Stimulated activated CD8-positive, alpha-beta memory T cell treated with anti-CD3 and anti-CD28 coated beads, Interleukin-4, amount 100 ng/mL, for 4 hours (primary cell): ENCODE data around the gene DISC1.
"Not testable (repeated sequence)": the region's sequence is repeated elsewhere in the genome, so short reads cannot be mapped to it uniquely, and the experiment has no call there.

ENCODE experiments used
- DNase-seq, 2 donors: peaks; one replicate each; pipeline ENCODE4 v3.0.0-alpha.2; 2020; ENCODE audit warnings: low read depth in 2 of 2, low spot score in 1 of 2

Gene DISC1

GRCh38 chr1:231948102-231948501, 321.5 kb downstream of the DISC1 start:
- DNase-seq, result not testable (repeated sequence)

GRCh38 chr1:231949277-231950091, 322.9 kb downstream of the DISC1 start:
- no peak for DNase-seq

- no peak for DNase-seq
Measured at GRCh38 chr1:231950331-231951128, 323.9 kb downstream of the DISC1 start.

GRCh38 chr1:231951374-231951773, 324.8 kb downstream of the DISC1 start:
- no peak for DNase-seq

GRCh38 chr1:231952154-231952553, 325.6 kb downstream of the DISC1 start:
- no peak for DNase-seq

GRCh38 chr1:231953660-231954059, 327.1 kb downstream of the DISC1 start:
- no peak for DNase-seq

- DNase-seq, result no peak
Measured at GRCh38 chr1:231954751-231955150, 328.2 kb downstream of the DISC1 start.

- DNase-seq, result no peak
Measured at GRCh38 chr1:231957359-231957758, 330.8 kb downstream of the DISC1 start.

GRCh38 chr1:231958448-231958847, 331.9 kb downstream of the DISC1 start:
- DNase-seq, result no peak

- no peak for DNase-seq
Measured at GRCh38 chr1:231959225-231959884, 332.8 kb downstream of the DISC1 start.

GRCh38 chr1:231961801-231962200, 335.2 kb downstream of the DISC1 start:
- not testable (repeated sequence) for DNase-seq

- DNase-seq, result no peak
Measured at GRCh38 chr1:231962636-231963035, 336.0 kb downstream of the DISC1 start.

- DNase-seq, result no peak
Measured at GRCh38 chr1:231964241-231964640, 337.7 kb downstream of the DISC1 start.

GRCh38 chr1:231964961-231965360, 338.4 kb downstream of the DISC1 start:
- DNase-seq, result no peak

- no peak for DNase-seq
Measured at GRCh38 chr1:231965615-231966014, 339.0 kb downstream of the DISC1 start.

GRCh38 chr1:231966983-231967382, 340.4 kb downstream of the DISC1 start:
- no peak for DNase-seq

GRCh38 chr1:231969076-231969475, 342.5 kb downstream of the DISC1 start:
- DNase-seq, result no peak

GRCh38 chr1:231969761-231970160, 343.2 kb downstream of the DISC1 start:
- not testable (repeated sequence) for DNase-seq

- no peak for DNase-seq
Measured at GRCh38 chr1:231970684-231971083, 344.1 kb downstream of the DISC1 start.

GRCh38 chr1:231971397-231972110, 345.0 kb downstream of the DISC1 start:
- no peak for DNase-seq

GRCh38 chr1:231972111-231972445, 345.5 kb downstream of the DISC1 start:
- DNase-seq, result no peak
